Tibial nerve (tissue), 4 donors: ENCODE measurements around the gene FERMT3. TPM values are rescaled to one million over a fixed set of nuclear protein-coding genes. Genes with fewer than 3 reads are reported as not detected.

Experiments used
- DNase-seq, 2 donors: peaks; one replicate each; pipeline ENCODE4 v3.0.0-alpha.2; 2019; ENCODE audit warnings: low spot score in 2 of 2
- H3K27ac ChIP-seq, 4 donors: fragments of 200-600 bp; sonication (generic) in 3 of 4; one replicate each; pipeline ENCODE4 v1.5.1; 2017 to 2019; ENCODE audit warnings: mild to moderate bottlenecking in 1 of 4
- H3K27me3 ChIP-seq, 2 donors: fragments of 200-600 bp; sonication (generic) in 1 of 2; one replicate each; pipeline versions ENCODE4 v1.5.1 to v1.6.0; 2017 to 2019
- H3K36me3 ChIP-seq, 3 donors: fragments of 200-600 bp; sonication (generic); one replicate each; pipeline ENCODE4 v1.5.1; 2018 to 2019
- H3K4me1 ChIP-seq, 4 donors: fragments of 200-600 bp; sonication (generic) in 3 of 4; one replicate each; pipeline ENCODE4 v1.5.1; 2017 to 2019
- H3K4me3 ChIP-seq, 4 donors: fragments of 200-600 bp; sonication (generic) in 3 of 4; one replicate each; pipeline ENCODE4 v1.5.1; 2017 to 2019; ENCODE audit warnings: mild to moderate bottlenecking in 1 of 4, moderate library complexity in 1 of 4
- H3K9me3 ChIP-seq, 4 donors: fragments of 200-600 bp; sonication (generic) in 3 of 4; one replicate each; pipeline ENCODE4 v1.5.1; 2017 to 2019
- EP300 ChIP-seq, 2 donors: sonication (generic); formaldehyde crosslinking; IDR thresholded peaks; one replicate each; pipeline ENCODE4 v1.6.1; 2017; ENCODE audit warnings: antibody characterized with exemption in 2 of 2, mild to moderate bottlenecking in 1 of 2
- POLR2A ChIP-seq, 2 donors: fragments of 450-650 bp; IDR thresholded peaks; one replicate each; pipeline ENCODE4 v1.6.1; 2017; ENCODE audit warnings: antibody characterized with exemption in 2 of 2, mild to moderate bottlenecking in 2 of 2, moderate library complexity in 2 of 2
- WGBS, 2 donors: methylation state at CpG; one replicate each; pipeline ENCODE4 v1.1.5; 2018; 5-methylcytosine and 5-hydroxymethylcytosine counted together
- total RNA-seq, 4 donors: library from RNA; depleted of rRNA; stranded (reverse); fragments of >200 nt; gene quantifications; one replicate each; pipeline ENCODE4 v1.1.0, GENCODE V29; 2016
- TF ChIP-seq, protein P1 (sequence below), 5 experiments: fragments of 200-600 bp in 3 of 5; fragments of 450-650 bp in 2 of 5; sonication (generic) in 3 of 5; IDR thresholded peaks; one replicate each; pipeline ENCODE4 v1.5.1; 2016 to 2019; ENCODE audit warnings: antibody characterized with exemption in 5 of 5, mild to moderate bottlenecking in 3 of 5, moderate library complexity in 2 of 5

Gene FERMT3
- total RNA-seq, 4 donors from 2014 or later, result 17.2 to 83.1 (median 29.6) TPM

DNA sequence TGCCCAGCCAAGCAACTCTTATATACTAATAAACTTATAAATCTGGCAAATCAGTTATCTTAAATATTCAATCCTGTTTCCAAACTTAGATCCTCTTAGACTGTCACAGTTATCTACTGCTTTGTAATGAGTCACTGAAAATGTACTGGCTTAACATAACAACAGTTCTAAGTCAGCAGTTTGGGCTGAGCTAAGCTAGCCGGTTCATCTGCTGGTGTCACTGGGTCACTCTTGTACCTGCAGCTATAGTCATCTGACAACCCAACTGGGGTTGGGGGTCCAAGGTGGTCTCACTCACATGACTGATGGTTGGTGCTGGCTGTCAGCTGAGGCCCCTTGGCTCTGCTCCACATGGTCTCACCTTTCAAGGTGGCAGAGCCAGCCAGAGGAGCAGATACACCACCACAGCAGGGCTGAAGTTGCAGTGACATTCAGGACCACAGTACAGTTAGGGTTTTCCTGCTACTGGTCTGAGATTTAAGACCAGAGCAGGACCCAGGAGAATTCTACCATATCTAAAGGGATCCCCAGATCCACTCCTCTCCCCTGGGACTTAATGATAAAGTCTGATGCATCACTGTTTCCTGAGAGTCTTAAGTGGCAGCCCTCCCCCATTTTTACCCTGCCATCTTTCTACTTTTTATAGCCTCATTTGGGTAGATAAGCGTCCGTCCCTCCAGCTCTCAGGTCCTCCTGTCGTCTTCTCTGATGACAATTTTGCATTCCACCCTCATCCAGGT is 32.7 kb upstream of the FERMT3 start:
- no peaks in the 10 kb centered on the region for H3K36me3 ChIP-seq
- no peak for TF ChIP-seq EP300 (IDR thresholded peaks at IDR 0.05)
- TF ChIP-seq, protein P1, sequence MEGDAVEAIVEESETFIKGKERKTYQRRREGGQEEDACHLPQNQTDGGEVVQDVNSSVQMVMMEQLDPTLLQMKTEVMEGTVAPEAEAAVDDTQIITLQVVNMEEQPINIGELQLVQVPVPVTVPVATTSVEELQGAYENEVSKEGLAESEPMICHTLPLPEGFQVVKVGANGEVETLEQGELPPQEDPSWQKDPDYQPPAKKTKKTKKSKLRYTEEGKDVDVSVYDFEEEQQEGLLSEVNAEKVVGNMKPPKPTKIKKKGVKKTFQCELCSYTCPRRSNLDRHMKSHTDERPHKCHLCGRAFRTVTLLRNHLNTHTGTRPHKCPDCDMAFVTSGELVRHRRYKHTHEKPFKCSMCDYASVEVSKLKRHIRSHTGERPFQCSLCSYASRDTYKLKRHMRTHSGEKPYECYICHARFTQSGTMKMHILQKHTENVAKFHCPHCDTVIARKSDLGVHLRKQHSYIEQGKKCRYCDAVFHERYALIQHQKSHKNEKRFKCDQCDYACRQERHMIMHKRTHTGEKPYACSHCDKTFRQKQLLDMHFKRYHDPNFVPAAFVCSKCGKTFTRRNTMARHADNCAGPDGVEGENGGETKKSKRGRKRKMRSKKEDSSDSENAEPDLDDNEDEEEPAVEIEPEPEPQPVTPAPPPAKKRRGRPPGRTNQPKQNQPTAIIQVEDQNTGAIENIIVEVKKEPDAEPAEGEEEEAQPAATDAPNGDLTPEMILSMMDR (IDR thresholded peaks at IDR 0.05), result no peak

DNA sequence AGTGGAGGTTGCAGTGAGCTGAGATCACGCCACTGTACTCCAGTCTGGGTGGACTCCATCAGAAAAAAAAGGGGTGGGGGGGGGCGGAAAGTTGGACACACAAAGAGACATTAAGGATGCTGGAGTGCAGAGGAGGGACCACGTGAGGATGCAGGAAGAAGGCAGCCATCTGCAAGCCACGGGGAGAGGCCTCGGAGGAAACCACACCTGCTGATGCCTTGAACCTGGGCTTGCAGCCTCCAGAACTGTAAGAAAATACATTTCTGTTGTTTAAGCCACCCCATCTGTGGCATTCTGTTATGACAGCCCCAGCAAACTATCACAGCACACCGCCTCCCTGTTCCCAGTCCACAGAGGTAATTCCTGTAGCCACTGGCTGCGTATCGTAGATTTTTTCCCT is 29.8 kb upstream of the FERMT3 start:
- H3K9me3 ChIP-seq, result peaks cover 0 to 5% (median 0%) of the 10 kb centered on the region in 4 donors
- no peak overlapping the region for H3K27ac ChIP-seq
- WGBS, 2 donors, result 75 to 84% methylated on average over 8 of the region's 8 CpGs
- no peaks in the 10 kb centered on the region for H3K27me3 ChIP-seq
- H3K4me1 ChIP-seq, result peaks cover 0 to 18% (median 11%) of the 10 kb centered on the region in 4 donors
- no peaks in the 10 kb centered on the region for H3K36me3 ChIP-seq
- no peak for DNase-seq
- no peak overlapping the region for H3K4me3 ChIP-seq
- TF ChIP-seq POLR2A (IDR thresholded peaks at IDR 0.05) (no peak), EP300 (IDR thresholded peaks at IDR 0.05) (no peak)
- TF ChIP-seq, protein P1 (IDR thresholded peaks at IDR 0.05), result no peak

More for the DNA sequence above, 32.7 kb upstream of the FERMT3 start:
- H3K9me3 ChIP-seq, result peaks cover 0 to 5% (median 0%) of the 10 kb centered on the region in 4 donors
- 92 to 93% methylated on average over 4 of the region's 4 CpGs for WGBS, 2 donors
- no peaks in the 10 kb centered on the region for H3K4me1 ChIP-seq
- no peaks in the 10 kb centered on the region for H3K27me3 ChIP-seq
- H3K4me3 ChIP-seq, result no peak overlapping the region
- H3K27ac ChIP-seq, result no peak overlapping the region
- DNase-seq, result no peak

DNA sequence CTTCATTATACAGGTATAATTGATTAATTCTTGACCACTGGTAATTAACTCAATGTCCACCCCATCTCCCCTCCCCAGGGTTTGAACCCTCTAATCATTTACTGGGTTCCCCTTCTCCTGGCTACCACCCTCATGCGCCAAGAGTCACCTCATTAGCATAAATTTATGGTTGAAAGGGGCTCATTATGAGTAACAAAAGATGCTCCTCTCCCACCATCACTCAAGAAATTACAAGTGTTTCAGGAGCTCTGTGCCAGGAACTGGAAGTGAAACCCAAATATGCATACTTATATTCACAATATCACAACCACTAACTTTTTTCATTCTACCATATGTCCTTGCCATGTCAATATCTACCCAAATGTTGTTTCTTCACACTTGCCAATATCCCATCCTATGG is 28.3 kb upstream of the FERMT3 start:
- WGBS, 2 donors, result 89 to 100% methylated on average over 1 of the region's 1 CpG
- TF ChIP-seq EP300 (IDR thresholded peaks at IDR 0.05), result no peak
- TF ChIP-seq, protein P1 (IDR thresholded peaks at IDR 0.05), result no peak
- no peak for TF ChIP-seq POLR2A (IDR thresholded peaks at IDR 0.05)

GRCh38 chr11:64178951-64179639 is 27.4 kb upstream of the FERMT3 start:
- Histone ChIP-seq H3K36me3 (no peaks in the 10 kb centered on the region), H3K4me1 (peaks cover 0 to 41% (median 26%) of the 10 kb centered on the region in 4 donors), H3K27me3 (no peaks in the 10 kb centered on the region), H3K27ac (no peak overlapping the region), H3K4me3 (no peak overlapping the region), H3K9me3 (no peaks in the 10 kb centered on the region)
- no peak for DNase-seq
- WGBS, 2 donors, result 89 to 90% methylated on average over 10 to 12 of the region's 12 CpGs
- TF ChIP-seq EP300 (IDR thresholded peaks at IDR 0.05) (no peak), POLR2A (IDR thresholded peaks at IDR 0.05) (no peak)
- TF ChIP-seq, protein P1 (IDR thresholded peaks at IDR 0.05), result no peak

More for the DNA sequence above, 28.3 kb upstream of the FERMT3 start:
- H3K9me3 ChIP-seq, result peaks cover 0 to 5% (median 0%) of the 10 kb centered on the region in 4 donors
- H3K4me1 ChIP-seq, result peaks cover 0 to 32% (median 19%) of the 10 kb centered on the region in 4 donors
- no peak overlapping the region for H3K27ac ChIP-seq
- no peaks in the 10 kb centered on the region for H3K36me3 ChIP-seq
- no peak for DNase-seq
- H3K27me3 ChIP-seq, result no peaks in the 10 kb centered on the region
- H3K4me3 ChIP-seq, result no peak overlapping the region

DNA sequence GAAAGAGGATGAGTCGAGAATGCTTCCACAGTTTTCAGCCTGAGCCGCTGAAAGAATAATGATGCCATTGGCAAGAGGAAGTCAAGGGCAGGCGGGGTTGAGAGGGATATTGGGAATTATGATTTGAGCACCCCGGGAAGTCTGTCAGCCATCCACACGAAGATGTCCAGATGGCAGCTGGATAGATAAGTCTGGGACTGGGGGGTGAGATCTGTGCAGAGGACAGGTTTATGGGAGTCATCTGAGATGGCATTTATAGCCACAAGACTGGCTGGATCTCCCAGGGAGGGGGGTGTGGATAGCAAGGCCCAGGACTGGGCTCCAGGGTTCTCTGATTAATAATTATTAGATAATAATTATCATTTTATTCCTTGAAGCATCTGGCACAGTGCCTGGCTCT is 25.6 kb upstream of the FERMT3 start:
- 41 to 55% methylated on average over 5 of the region's 5 CpGs for WGBS, 2 donors
- TF ChIP-seq, protein P1 (IDR thresholded peaks at IDR 0.05), result no peak
- TF ChIP-seq POLR2A (IDR thresholded peaks at IDR 0.05) (no peak), EP300 (IDR thresholded peaks at IDR 0.05) (no peak)
- H3K4me3 ChIP-seq, result no peak overlapping the region

More for the DNA sequence above, 25.6 kb upstream of the FERMT3 start:
- H3K9me3 ChIP-seq, result no peaks in the 10 kb centered on the region
- peaks cover 0 to 50% (median 32%) of the 10 kb centered on the region in 4 donors for H3K4me1 ChIP-seq
- no peak for DNase-seq
- peak overlapping the region; percentile 68 to 94 (median 76) for H3K27ac ChIP-seq
- H3K36me3 ChIP-seq, result no peaks in the 10 kb centered on the region
- no peaks in the 10 kb centered on the region for H3K27me3 ChIP-seq
